ENCODE measurements around the gene LRP10.

DNA sequence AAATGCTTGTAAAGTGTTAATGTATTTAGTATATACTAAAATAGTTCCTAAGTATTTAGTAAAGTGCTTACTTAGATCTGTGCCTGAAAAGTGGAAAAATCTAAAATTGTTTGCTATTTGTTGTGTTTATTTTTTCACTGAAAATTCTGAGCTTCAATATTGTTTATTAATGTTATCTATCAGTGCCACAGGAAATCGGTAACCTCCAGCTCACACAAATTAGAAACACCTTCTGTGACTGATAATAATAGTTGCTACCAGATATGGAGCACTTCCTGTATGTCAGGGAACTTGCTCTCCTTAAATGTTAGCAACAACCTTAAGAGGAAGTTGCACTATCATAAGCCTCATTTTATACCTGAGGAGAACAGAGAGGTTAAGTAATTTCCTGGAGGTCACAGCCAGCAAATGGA is 723 bp upstream of the LRP10 start:
- TF ChIP-seq, protein P1, sequence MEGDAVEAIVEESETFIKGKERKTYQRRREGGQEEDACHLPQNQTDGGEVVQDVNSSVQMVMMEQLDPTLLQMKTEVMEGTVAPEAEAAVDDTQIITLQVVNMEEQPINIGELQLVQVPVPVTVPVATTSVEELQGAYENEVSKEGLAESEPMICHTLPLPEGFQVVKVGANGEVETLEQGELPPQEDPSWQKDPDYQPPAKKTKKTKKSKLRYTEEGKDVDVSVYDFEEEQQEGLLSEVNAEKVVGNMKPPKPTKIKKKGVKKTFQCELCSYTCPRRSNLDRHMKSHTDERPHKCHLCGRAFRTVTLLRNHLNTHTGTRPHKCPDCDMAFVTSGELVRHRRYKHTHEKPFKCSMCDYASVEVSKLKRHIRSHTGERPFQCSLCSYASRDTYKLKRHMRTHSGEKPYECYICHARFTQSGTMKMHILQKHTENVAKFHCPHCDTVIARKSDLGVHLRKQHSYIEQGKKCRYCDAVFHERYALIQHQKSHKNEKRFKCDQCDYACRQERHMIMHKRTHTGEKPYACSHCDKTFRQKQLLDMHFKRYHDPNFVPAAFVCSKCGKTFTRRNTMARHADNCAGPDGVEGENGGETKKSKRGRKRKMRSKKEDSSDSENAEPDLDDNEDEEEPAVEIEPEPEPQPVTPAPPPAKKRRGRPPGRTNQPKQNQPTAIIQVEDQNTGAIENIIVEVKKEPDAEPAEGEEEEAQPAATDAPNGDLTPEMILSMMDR (IDR thresholded peaks at IDR 0.05), result no peak
- no peak for TF ChIP-seq POLR2A (IDR thresholded peaks at IDR 0.05)
- TF ChIP-seq POLR2AphosphoS5 (IDR thresholded peaks at IDR 0.05), result no peak

Measured in prostate gland (tissue), 2 donors.